WTC11 (cell line): ENCODE measurements around the gene RYR2. TPM values are rescaled to one million over a fixed set of nuclear protein-coding genes. Genes with fewer than 3 reads are reported as not detected.

ENCODE experiments used
- ATAC-seq: fragments of 200-7000 bp; cut with Tn5 transposase; 2 replicates; pipeline ENCODE4 v1.10.0; 2021; ENCODE audit warnings: mild to moderate bottlenecking, moderate library complexity
- CTCF ChIA-PET: fragments of 300-600 bp; sonication (Branson Sonifier 250); formaldehyde crosslinking; loops from one replicate; lab custom pipeline; 2021; ENCODE audit warnings: antibody characterized with exemption; lab: Charles Lee
- POLR2A ChIA-PET: fragments of 350-600 bp; sonication (Branson Sonifier 250); formaldehyde crosslinking; loops from one replicate; lab custom pipeline; 2021; ENCODE audit warnings: antibody characterized with exemption; lab: Charles Lee
- DNase-seq: peaks from one replicate; pipeline ENCODE4 v3.0.0; 2021; ENCODE audit warnings: low spot score
- H3K27ac Mint-ChIP-seq: 2 replicates; pipeline ENCODE4 v1.8.0; 2021; ENCODE audit warnings: mixed read lengths
- H3K27me3 Mint-ChIP-seq: 2 replicates; pipeline ENCODE4 v1.8.0; 2021; ENCODE audit warnings: low read depth, mild to moderate bottlenecking, moderate library complexity, mixed read lengths
- H3K36me3 Mint-ChIP-seq: 2 replicates; pipeline ENCODE4 v1.8.0; 2021; ENCODE audit warnings: mixed read lengths
- H3K4me1 Mint-ChIP-seq: 2 replicates; pipeline ENCODE4 v1.8.0; 2022; ENCODE audit warnings: mixed read lengths
- H3K4me3 Mint-ChIP-seq: 2 replicates; pipeline ENCODE4 v1.8.0; 2021; ENCODE audit warnings: mild to moderate bottlenecking, moderate library complexity, mixed read lengths
- H3K9me3 Mint-ChIP-seq: 2 replicates; pipeline ENCODE4 v1.8.0; 2021; ENCODE audit warnings: mixed read lengths
- ATF2 ChIP-seq: sonication (generic); formaldehyde crosslinking; IDR thresholded peaks from 2 replicates; pipeline ENCODE4 v1.8.1; 2022; ENCODE audit warnings: low read depth, missing genetic modification reagents, borderline replicate concordance
- CREB1 ChIP-seq: sonication (generic); formaldehyde crosslinking; IDR thresholded peaks from 2 replicates; pipeline ENCODE4 v1.8.0; 2023; ENCODE audit warnings: mild to moderate bottlenecking, missing genetic modification reagents
- E2F5 ChIP-seq: sonication (generic); formaldehyde crosslinking; IDR thresholded peaks from 2 replicates; pipeline ENCODE4 v1.8.1; 2022; ENCODE audit warnings: mild to moderate bottlenecking, moderate library complexity, missing genetic modification reagents
- HMGA2 ChIP-seq: fragments of 250-450 bp; sonication (Bioruptor Pico); IDR thresholded peaks from 2 replicates; pipeline ENCODE4 v1.4.0; 2021; ENCODE audit warnings: mild to moderate bottlenecking, moderate library complexity
- MXD4 ChIP-seq: fragments of 250-450 bp; sonication (Bioruptor Pico); IDR thresholded peaks from 2 replicates; pipeline ENCODE4 v1.8.0; 2021; ENCODE audit warnings: mild to moderate bottlenecking, moderate library complexity, borderline replicate concordance
- OVOL2 ChIP-seq: fragments of 250-450 bp; sonication (Bioruptor Pico); IDR thresholded peaks from 2 replicates; pipeline ENCODE4 v1.9.0; 2021; ENCODE audit warnings: mild to moderate bottlenecking, borderline replicate concordance
- SP1 ChIP-seq: sonication (generic); formaldehyde crosslinking; conservative IDR thresholded peaks from 2 replicates; pipeline ENCODE4 v1.8.1; 2022; ENCODE audit warnings: missing genetic modification reagents
- USF2 ChIP-seq: sonication (generic); formaldehyde crosslinking; IDR thresholded peaks from 2 replicates; pipeline ENCODE4 v1.8.1; 2023; ENCODE audit warnings: mild to moderate bottlenecking, missing genetic modification reagents, moderate library complexity
- ZNF219 ChIP-seq: sonication (generic); formaldehyde crosslinking; IDR thresholded peaks from 2 replicates; pipeline ENCODE4 v1.8.0; 2023; ENCODE audit warnings: missing genetic modification reagents, mild to moderate bottlenecking, borderline replicate concordance
- ZNF512 ChIP-seq: sonication (generic); formaldehyde crosslinking; IDR thresholded peaks from 2 replicates; pipeline ENCODE4 v1.8.1; 2022; ENCODE audit warnings: missing genetic modification reagents, borderline replicate concordance
- ZSCAN18 ChIP-seq: fragments of 250-450 bp; sonication (Bioruptor Pico); IDR thresholded peaks from 2 replicates; pipeline ENCODE4 v2.1.2; 2022; ENCODE audit warnings: mild to moderate bottlenecking, moderate library complexity
- total RNA-seq: library from RNA; stranded (reverse); gene quantifications from 3 replicates; pipeline ENCODE4 v1.2.3, GENCODE V29; 2021
- TF ChIP-seq, protein P1 (sequence below): sonication (generic); formaldehyde crosslinking; IDR thresholded peaks from 2 replicates; pipeline ENCODE4 v1.8.1; 2023; ENCODE audit warnings: mild to moderate bottlenecking, moderate library complexity, missing genetic modification reagents
- TF ChIP-seq, protein P2 (sequence below): sonication (generic); formaldehyde crosslinking; IDR thresholded peaks from 2 replicates; pipeline ENCODE4 v1.8.0; 2022; ENCODE audit warnings: missing genetic modification reagents
- TF ChIP-seq, protein P3 (sequence below): sonication (generic); formaldehyde crosslinking; IDR thresholded peaks from 2 replicates; pipeline ENCODE4 v1.8.0; 2022; ENCODE audit warnings: mild to moderate bottlenecking, missing genetic modification reagents

RYR2 gene
- total RNA-seq, 1 experiment from 2014 or later: 7.9 TPM

DNA sequence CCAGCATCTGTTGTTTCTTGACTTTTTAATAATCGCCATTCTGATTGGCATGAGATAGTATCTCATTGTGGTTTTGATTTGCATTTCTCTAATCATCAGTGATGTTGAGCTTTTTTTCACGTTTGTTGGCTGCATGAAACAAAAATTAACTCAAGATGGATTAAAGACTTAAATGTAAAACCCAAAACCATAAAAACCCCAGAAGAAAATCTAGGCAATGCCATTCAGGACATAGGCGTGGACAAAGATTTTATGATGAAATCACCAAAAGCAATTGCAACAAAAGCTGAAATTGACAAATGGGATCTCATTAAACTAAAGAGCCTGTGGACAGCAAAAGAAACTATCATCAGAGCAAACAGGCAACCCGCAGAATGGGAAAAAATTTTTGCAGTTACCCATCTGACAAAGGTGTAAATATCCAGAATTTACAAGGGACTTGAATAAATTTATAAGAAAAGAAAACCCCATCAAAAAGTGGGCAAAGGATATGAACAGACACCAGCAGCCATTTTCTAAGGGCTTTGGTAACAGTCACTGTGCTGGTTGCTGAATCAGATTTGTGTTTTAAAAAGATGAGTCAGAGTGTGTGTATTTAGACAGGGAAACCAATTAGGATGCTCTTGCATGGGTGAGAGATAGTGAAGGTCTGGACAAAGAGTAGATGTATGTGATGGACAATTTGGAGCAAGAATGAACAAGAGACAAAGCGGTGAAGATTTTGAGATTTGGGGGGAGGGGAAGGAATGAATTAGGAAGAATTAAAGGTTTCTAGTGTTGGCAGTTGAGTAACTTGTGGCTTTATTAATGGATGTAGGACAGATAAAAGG lies 110.7 kb downstream of the RYR2 start (continued):
- no peak for TF ChIP-seq E2F5 (CRISPR knock-in tag)
- no peak for TF ChIP-seq SP1
- TF ChIP-seq USF2 (CRISPR knock-in tag): no peak
- no peak for TF ChIP-seq ZSCAN18 (CRISPR knock-in tag)

GRCh38 chr1:237154157-237154556 lies 112.2 kb downstream of the RYR2 start:
- Mint-ChIP-seq H3K27me3 (no peaks in the 10 kb centered on the region), H3K27ac (no peak overlapping the region), H3K4me3 (no peak overlapping the region), H3K9me3 (peaks cover 5% of the 10 kb centered on the region), H3K36me3 (no peaks in the 10 kb centered on the region), H3K4me1 (peaks cover 12% of the 10 kb centered on the region)
- TF ChIP-seq, protein P1, sequence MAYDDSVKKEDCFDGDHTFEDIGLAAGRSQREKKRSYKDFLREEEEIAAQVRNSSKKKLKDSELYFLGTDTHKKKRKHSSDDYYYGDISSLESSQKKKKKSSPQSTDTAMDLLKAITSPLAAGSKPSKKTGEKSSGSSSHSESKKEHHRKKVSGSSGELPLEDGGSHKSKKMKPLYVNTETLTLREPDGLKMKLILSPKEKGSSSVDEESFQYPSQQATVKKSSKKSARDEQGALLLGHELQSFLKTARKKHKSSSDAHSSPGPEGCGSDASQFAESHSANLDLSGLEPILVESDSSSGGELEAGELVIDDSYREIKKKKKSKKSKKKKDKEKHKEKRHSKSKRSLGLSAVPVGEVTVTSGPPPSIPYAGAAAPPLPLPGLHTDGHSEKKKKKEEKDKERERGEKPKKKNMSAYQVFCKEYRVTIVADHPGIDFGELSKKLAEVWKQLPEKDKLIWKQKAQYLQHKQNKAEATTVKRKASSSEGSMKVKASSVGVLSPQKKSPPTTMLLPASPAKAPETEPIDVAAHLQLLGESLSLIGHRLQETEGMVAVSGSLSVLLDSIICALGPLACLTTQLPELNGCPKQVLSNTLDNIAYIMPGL: no peak
- TF ChIP-seq ZSCAN18 (CRISPR knock-in tag): no peak
- TF ChIP-seq CREB1 (CRISPR knock-in tag): no peak
- TF ChIP-seq MXD4 (CRISPR knock-in tag): no peak
- no peak for TF ChIP-seq OVOL2
- TF ChIP-seq, protein P2, sequence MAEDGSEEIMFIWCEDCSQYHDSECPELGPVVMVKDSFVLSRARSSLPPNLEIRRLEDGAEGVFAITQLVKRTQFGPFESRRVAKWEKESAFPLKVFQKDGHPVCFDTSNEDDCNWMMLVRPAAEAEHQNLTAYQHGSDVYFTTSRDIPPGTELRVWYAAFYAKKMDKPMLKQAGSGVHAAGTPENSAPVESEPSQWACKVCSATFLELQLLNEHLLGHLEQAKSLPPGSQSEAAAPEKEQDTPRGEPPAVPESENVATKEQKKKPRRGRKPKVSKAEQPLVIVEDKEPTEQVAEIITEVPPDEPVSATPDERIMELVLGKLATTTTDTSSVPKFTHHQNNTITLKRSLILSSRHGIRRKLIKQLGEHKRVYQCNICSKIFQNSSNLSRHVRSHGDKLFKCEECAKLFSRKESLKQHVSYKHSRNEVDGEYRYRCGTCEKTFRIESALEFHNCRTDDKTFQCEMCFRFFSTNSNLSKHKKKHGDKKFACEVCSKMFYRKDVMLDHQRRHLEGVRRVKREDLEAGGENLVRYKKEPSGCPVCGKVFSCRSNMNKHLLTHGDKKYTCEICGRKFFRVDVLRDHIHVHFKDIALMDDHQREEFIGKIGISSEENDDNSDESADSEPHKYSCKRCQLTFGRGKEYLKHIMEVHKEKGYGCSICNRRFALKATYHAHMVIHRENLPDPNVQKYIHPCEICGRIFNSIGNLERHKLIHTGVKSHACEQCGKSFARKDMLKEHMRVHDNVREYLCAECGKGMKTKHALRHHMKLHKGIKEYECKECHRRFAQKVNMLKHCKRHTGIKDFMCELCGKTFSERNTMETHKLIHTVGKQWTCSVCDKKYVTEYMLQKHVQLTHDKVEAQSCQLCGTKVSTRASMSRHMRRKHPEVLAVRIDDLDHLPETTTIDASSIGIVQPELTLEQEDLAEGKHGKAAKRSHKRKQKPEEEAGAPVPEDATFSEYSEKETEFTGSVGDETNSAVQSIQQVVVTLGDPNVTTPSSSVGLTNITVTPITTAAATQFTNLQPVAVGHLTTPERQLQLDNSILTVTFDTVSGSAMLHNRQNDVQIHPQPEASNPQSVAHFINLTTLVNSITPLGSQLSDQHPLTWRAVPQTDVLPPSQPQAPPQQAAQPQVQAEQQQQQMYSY (CRISPR knock-in tag): no peak
- no peak for TF ChIP-seq ZNF219 (CRISPR knock-in tag)
- TF ChIP-seq ZNF512 (CRISPR knock-in tag): no peak
- TF ChIP-seq HMGA2 (CRISPR knock-in tag): no peak
- TF ChIP-seq, protein P3, sequence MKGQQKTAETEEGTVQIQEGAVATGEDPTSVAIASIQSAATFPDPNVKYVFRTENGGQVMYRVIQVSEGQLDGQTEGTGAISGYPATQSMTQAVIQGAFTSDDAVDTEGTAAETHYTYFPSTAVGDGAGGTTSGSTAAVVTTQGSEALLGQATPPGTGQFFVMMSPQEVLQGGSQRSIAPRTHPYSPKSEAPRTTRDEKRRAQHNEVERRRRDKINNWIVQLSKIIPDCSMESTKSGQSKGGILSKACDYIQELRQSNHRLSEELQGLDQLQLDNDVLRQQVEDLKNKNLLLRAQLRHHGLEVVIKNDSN (CRISPR knock-in tag): no peak
- no peak for TF ChIP-seq ATF2 (CRISPR knock-in tag)
- ChIA-PET CTCF (no interaction called here), POLR2A (no interaction called here)
- DNase-seq (no peak), ATAC-seq (0 out of 2 replicates have a peak, but pooled peaks have one; percentile 26)
